Measurements from ENCODE around the gene LHB. TPM values are rescaled to one million over a fixed set of nuclear protein-coding genes. Genes with fewer than 3 reads are reported as not detected.

The LHB gene
- total and polyA plus RNA-seq, 12 donors = 0.38 to 8.8 (median 1.8) TPM; not detected in 5

- H3K4me3 ChIP-seq = no peak overlapping the region
- no peaks in the 10 kb centered on the region for H3K4me1 ChIP-seq (replicated peaks in 1 of 2)
- H3K9me3 ChIP-seq (replicated peaks in 1 of 3) = no peaks in the 10 kb centered on the region
- H3K36me3 ChIP-seq (replicated peaks in 1 of 2) = peaks cover 0 to 51% of the 10 kb centered on the region in 2 donors
- intact Hi-C loops (cut with DNase I) = no loop called here
- WGBS, 4 donors = 96 to 99% (median 98%) methylated on average over 13 to 15 of the region's 15 CpGs
- TF ChIP-seq CTCF (IDR thresholded peaks at IDR 0.05) (no peak), POLR2A (IDR thresholded peaks at IDR 0.05) (no peak)
- DNase-seq = no peak
- H3K27ac ChIP-seq = no peak overlapping the region
- H3K27me3 ChIP-seq = no peaks in the 10 kb centered on the region
These were observed 12.8 kb downstream of the LHB start for GRCh38 chr19:49004133-49004532.

- TF ChIP-seq POLR2A (IDR thresholded peaks at IDR 0.05) (no peak), CTCF (IDR thresholded peaks at IDR 0.05) (peak; percentile 28 to 55 (median 48))
These were observed 17.2 kb downstream of the LHB start for GRCh38 chr19:48999481-49000325.

GRCh38 chr19:48997972-48998371 lies 18.9 kb downstream of the LHB start:
- H3K36me3 ChIP-seq (replicated peaks in 1 of 2) = peaks cover 0 to 6% of the 10 kb centered on the region in 2 donors
- intact Hi-C loops (cut with DNase I) = no loop called here
- H3K27ac ChIP-seq = no peak overlapping the region
- WGBS, 4 donors = 62 to 72% (median 70%) methylated on average over 3 to 5 of the region's 5 CpGs
- no peaks in the 10 kb centered on the region for H3K27me3 ChIP-seq
- no peak overlapping the region for H3K4me3 ChIP-seq
- H3K9me3 ChIP-seq (replicated peaks in 1 of 3) = no peaks in the 10 kb centered on the region
- peaks cover 0 to 12% of the 10 kb centered on the region in 2 donors for H3K4me1 ChIP-seq (replicated peaks in 1 of 2)
- DNase-seq = peak in 3 of 7 donors; percentile 49 to 62 (median 57)
- TF ChIP-seq CTCF (IDR thresholded peaks at IDR 0.05) (peak in 4 of 6 experiments; percentile 19 to 42 (median 24)), POLR2A (IDR thresholded peaks at IDR 0.05) (no peak)

More at GRCh38 chr19:48999481-49000325, 17.2 kb downstream of the LHB start:
- WGBS, 4 donors = 55 to 84% (median 65%) methylated on average over 8 to 16 of the region's 16 CpGs
- Histone ChIP-seq H3K4me1 (replicated peaks in 1 of 2) (peaks cover 0 to 4% of the 10 kb centered on the region in 2 donors), H3K27ac (no peak overlapping the region), H3K27me3 (no peaks in the 10 kb centered on the region), H3K4me3 (no peak overlapping the region), H3K36me3 (replicated peaks in 1 of 2) (peaks cover 0 to 21% of the 10 kb centered on the region in 2 donors), H3K9me3 (replicated peaks in 1 of 3) (no peaks in the 10 kb centered on the region)
- intact Hi-C loops (cut with DNase I) = no loop called here
- DNase-seq = peak in 4 of 7 donors; percentile 58 to 72 (median 63)

- H3K4me3 ChIP-seq = peak overlapping the region in 2 of 4 donors; percentile 32 to 91
- peaks cover 0 to 7% of the 10 kb centered on the region in 2 donors for H3K36me3 ChIP-seq (replicated peaks in 1 of 2)
- DNase-seq = no peak
- H3K9me3 ChIP-seq (replicated peaks in 1 of 3) = no peaks in the 10 kb centered on the region
- H3K27me3 ChIP-seq = no peaks in the 10 kb centered on the region
- peaks cover 18 to 27% of the 10 kb centered on the region in 2 donors for H3K4me1 ChIP-seq (replicated peaks in 1 of 2)
- intact Hi-C loops (cut with DNase I) = no loop called here
- H3K27ac ChIP-seq = peak overlapping the region in 4 of 5 donors; percentile 47 to 96 (median 83)
- 0 to 4% (median 1%) methylated on average over 9 to 13 of the region's 13 CpGs for WGBS, 4 donors
- TF ChIP-seq POLR2A (IDR thresholded peaks at IDR 0.05) (no peak), CTCF (IDR thresholded peaks at IDR 0.05) (no peak)
These were observed 22.9 kb downstream of the LHB start for GRCh38 chr19:48994035-48994386.
